NCI-H2029 treated with DMSO at 0.1 percent for 48 hours (cell line): ENCODE measurements around the gene TFEB.

ENCODE experiments used
- DNase-seq: peaks from one replicate; lab custom pipeline; 2025; lab: John Stamatoyannopoulos, UW

The TFEB gene

GRCh38 chr6:41690541-41691330 lies 44.7 kb downstream of the TFEB start:
- no peak for DNase-seq

DNA sequence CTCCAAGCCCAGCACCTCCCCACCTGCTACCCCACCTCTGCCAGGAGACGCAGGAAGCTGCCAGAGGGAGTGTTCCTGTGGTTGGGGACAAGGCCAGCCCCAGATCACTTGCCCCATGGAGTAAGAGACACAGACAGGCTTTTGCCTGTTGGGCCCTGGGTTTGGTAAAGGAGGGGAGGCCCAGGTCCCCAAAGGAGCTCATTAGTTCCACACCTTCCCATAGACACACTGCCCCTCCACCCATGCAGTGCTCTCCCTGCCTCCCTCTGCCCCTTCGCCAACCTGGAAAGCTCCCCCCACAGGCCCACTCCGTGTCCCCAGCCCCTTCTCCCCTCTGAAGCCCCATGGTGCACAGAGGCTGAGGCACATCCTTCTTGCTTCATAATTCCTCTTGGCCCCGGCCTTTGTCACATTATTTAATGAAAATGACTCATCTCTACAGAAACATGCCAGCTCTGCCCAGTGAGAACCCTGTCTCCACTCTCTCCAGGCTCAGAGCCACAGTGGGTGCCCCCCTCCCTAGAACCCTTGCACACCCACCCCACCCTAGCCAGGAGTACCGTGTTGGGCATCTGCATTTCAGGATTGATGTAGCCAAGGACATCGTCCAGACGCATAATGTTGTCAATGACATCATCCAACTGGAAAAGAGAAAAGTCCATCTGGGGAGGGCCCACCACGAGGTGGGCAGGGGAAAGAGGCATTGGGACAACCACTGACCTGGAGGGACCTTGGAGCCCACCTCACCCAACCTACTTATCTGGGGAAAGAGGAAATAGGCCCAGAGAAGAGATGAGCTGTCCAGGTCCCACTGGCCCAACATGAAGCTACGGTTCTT lies 46.0 kb downstream of the TFEB start:
- DNase-seq: no peak

- no peak for DNase-seq
Measured at GRCh38 chr6:41688256-41688965, 47.0 kb downstream of the TFEB start.

DNA sequence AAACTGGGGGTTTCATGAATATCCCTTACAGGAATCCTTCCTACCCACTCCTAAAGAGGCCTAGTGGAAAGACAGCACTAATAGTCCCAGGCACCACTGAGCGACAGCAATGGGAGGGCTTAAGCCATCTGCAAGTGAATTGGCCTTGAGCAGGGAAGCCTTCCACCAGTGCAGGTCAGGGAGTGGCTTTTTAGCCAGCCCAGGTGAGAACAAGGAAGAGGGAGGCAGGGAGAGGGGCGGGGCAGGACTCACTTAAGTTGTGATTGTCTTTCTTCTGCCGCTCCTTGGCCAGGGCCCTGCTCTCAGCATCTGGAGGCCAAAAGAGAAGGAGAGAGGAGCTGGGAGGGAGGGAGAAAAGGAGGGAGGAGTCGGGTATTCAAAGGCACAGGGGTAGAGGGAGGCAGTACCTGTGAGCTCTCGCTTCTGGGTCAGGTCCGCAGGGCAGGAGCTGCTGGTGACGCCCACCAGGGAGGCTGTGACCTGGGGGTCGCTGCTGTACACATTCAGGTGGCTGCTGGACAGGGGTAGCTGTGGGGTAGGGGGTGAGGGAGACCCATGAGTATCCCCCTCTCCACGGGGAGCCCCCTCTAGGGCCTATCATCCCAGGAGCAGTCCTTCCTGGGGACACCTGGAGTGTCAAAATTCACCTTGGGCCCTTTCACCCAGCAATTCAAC lies 47.8 kb downstream of the TFEB start:
- no peak for DNase-seq

- DNase-seq: peak; percentile 13
Measured at GRCh38 chr6:41685641-41686380, 49.6 kb downstream of the TFEB start.

DNA sequence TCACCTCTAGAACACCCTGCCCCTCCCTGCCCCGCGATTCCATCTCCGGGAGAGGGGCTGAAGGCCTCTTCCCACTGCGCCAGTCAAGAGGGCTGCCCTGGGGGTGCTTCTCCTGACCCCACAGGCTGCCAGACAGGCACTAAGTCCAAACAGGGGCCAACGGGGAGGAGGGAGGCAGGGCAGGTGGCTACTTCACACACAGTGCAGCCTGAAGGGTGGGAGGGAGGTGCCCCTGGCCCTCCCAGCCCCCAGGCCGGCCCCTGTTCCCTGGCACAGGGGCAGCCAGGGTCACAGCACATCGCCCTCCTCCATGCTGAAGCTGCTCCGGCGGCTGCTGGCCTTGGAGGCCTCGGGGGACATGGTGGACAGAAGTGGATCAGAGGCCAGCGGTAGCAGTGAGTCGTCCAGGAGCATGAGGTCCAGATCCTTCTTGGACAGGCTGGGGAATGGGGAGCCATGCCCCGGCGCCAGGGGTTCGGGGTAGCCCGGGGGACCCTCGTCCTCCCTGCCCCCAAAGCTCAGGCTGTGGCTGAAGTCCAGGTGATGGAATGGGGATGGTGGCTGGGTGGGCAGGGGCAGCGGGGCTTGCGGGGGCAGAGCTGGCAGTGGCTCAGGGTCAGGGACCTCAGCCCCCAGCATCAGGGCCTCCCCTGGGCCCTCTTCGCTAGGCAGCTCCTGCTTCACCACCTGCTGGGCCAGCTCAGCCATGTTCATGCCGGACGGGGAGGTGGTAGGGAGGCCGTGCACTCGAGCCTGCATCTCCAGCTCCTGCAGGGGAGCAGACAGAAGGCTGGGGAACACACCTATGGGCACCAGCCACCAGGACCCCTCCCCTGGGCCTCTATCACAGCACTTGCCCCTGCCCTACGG lies 50.9 kb downstream of the TFEB start:
- DNase-seq: no peak

GRCh38 chr6:41683523-41684310 lies 51.7 kb downstream of the TFEB start:
- DNase-seq: peak; percentile 13

GRCh38 chr6:41683273-41683522 lies 52.2 kb downstream of the TFEB start:
- DNase-seq: no peak

DNA sequence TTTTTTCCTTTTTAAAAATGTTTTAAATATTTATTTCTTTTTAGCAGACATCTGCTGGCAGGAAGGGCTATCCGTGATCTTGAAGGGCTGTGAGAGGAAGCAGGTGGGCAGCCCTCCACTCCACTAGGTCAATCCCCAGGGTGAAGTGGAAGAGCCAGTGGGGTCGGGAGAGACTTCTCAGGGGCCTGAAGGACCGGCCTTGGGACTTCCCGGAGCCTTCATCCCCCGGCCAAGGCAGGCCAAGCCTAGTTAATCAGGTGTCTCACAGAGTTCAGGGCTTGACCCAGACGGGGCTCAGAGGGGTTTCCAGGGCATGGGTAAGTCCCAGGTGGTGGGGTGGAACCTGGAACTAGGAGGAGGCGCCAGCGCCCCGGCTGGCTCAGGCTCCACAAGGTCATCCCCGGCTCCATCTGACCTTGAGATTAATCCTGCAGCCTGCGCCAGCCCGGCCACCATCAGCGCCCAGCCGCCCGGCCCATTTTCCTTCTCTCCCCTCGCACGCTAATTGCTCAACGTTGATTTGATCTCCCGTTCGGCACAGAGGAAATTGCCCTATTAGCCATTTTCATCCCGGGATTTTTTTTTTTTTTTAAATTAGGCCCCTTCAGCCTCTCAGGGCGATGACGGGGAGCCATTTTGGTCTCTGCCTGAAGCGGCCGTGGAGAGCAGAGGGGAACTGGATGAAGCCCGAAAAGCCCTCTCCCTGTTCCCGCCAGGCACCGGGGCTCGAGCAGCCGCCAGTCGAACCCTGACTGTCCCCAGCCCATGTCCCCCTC lies 52.7 kb downstream of the TFEB start:
- DNase-seq: no peak

- peak; percentile 71 for DNase-seq
Measured at GRCh38 chr6:41682056-41682477, 53.3 kb downstream of the TFEB start.

GRCh38 chr6:41680182-41680965 lies 55.0 kb downstream of the TFEB start:
- DNase-seq: no peak

- no peak for DNase-seq
Measured at GRCh38 chr6:41679696-41680095, 55.7 kb downstream of the TFEB start.

GRCh38 chr6:41678511-41679084 lies 56.8 kb downstream of the TFEB start:
- no peak for DNase-seq

GRCh38 chr6:41677124-41677921 lies 58.1 kb downstream of the TFEB start:
- DNase-seq: no peak

DNA sequence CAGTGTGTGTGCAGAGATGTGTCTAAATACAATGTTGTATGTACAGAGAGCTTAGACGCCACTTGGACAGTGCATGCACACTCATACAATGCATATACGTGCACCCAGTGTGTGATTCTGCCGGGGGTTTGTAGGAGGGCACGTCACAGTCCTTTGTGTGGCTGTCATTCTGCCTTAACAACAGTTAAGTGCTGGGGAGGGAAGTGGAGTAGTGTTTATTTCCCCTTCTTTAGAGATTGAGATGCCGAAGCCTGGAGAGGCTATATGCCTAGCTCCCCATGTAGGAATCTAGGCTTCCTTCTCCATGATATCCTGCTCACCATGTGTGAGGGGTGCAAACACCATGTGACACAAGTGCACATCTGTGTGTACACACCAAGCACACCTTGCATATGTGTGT lies 59.0 kb downstream of the TFEB start:
- DNase-seq: no peak

GRCh38 chr6:41675992-41676391 lies 59.4 kb downstream of the TFEB start:
- no peak for DNase-seq

DNA sequence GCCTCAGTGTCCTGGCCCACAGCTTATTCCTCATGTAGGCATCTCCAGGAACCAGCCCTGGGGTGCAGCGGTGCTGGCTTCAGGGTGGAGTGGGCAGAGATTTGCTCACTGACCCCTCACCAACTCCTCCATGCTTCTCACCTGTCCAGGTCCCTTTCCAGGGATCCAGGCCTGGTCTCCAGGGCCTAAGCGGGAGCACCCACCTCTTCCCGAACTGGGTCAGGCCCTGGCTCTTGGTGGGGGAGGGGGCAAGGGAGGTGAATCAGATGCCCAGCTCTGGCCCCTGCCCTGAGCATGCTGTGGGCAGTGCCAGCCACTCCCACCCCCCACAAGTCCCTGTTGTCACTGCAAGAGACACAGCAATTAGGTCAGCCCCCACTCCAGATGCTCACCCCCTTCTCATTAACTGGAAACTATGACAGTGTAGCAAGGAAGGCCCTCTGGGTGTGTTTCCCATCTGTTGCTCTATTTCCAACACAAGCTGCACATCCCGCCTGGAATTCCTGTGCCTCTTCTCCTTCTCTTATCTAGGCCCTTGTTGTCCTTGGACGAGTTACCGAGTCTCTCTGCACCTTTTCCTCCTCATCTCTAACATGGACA lies 60.1 kb downstream of the TFEB start:
- no peak for DNase-seq
